ENCODE data around the gene BCL7C.

The BCL7C gene

DNA sequence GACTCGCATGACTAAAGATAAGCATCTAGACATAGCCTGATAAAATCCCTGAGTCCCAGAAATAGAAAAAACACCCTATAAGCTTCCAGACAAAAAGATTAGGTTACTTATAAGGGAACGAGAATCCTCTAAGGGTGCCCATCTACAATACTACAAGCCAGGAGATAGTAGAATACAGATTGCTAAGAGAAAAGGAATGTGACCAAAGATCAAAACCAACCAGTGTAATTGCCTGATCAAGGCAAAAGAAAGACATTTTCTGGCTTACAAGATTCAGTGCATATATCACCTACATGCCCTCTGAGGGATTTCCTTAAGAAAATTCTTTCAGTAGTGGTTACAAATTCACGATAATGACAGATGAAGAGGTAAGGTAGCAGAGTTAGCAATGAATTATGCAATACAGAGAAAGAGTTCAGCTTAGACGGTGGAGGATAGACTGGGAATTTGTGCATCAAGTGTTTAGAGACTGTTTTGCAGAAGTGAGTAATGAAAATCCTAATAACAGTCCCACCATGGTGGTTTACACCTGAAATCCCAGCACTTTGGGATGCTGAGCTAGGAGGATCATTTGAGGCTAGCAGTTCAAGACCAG, 35.0 kb downstream of the BCL7C start:
- no peak for DNase-seq

GRCh38 chr16:30858111-30858495, 35.8 kb downstream of the BCL7C start:
- DNase-seq = no peak

GRCh38 chr16:30853758-30854157, 40.1 kb downstream of the BCL7C start:
- no peak for DNase-seq

GRCh38 chr16:30850246-30850645, 43.6 kb downstream of the BCL7C start:
- DNase-seq = no peak

- DNase-seq = no peak
Measured at GRCh38 chr16:30846649-30847402, 47.1 kb downstream of the BCL7C start.

GRCh38 chr16:30844671-30845449, 49.0 kb downstream of the BCL7C start:
- DNase-seq = peak; percentile 97

DNA sequence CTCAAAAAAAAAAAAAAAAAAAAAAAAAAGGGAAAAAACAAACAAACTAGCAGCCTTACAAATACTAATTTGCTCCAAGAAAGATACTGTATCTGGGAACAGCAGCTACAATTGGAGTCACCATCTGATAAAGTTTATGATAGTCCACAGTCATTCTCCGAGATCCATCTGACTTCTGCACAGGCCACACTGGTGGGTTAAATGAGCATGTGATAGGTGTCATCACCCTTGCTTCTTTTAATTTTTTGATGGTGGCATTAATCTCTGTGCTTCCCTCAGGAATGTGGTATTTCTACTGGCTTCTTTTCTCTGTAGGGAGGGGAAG, 49.6 kb downstream of the BCL7C start:
- DNase-seq = no peak

DNA sequence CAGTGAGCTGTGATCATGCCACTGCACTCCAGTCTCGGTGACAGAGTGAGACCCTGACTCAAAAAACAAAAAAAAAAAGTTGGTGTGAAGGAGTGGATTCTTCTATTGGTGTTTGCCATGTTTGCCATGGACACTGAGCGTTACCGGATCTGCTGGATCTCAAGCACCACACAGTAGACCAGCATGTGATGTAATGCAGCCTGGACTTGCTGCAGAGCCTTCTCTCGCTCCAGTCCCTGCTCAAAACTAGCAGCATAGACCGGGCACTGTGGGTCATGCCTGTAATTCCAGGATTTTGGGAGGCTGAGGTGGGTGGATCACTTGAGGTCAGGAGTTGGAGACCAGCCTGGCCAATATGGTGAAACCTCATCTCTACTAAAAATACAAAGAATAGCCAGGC, 50.4 kb downstream of the BCL7C start:
- no peak for DNase-seq

GRCh38 chr16:30842971-30843370, 50.9 kb downstream of the BCL7C start:
- DNase-seq = no peak

- no peak for DNase-seq
Measured at GRCh38 chr16:30841332-30841731, 52.5 kb downstream of the BCL7C start.

DNA sequence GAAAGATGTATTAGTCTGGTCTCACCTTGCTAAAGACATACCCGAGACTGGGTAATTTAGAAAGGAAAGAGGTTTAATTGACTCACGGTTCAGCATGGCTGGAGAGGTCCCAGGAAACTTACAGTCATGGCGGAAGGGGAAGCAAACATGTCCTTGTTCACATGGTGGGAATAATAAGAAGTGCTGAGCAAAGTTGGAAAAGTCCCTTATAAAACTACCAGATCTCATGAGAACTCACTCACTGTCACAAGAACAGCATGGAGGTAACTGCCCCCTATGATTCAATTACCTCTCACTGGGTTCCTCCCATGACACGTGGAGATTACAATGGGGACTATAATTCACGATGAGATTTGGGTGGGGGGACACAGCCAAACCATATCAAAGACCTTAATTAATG, 53.3 kb downstream of the BCL7C start:
- no peak for DNase-seq

DNA sequence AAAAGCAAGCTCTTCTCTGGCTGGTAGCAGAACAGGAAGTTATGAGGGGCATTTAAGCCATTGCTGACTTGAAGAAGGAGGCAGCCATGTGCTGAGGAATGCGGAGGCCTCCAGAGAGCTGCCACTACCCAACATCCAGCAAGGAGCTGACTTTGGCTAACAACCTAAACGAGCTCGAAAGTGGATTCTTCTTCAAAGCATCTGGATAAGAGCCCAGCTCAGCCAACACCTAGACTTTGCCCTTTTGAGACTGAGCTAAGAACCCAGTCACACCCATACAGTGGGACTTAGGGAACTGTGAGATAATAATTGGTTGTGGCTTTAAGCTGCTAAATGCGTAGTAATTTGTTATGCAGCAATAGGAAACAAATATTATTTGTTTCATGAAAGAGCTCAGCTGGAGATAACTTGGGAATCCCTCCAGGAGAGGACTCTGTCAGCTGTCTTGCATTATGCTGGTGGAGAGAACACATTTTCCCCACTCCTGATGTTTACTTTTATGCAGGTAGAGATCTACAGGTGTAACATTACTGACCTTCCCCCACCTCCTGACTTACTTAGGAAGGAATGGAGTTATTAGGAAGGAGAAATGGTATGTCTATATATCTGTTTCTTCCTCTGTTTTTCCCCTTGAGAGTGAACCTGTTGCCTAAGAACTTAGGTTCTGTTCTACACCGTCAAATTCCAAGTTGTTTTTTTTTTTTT, 54.2 kb downstream of the BCL7C start:
- DNase-seq = peak; percentile 44

GRCh38 chr16:30838876-30839471, 54.9 kb downstream of the BCL7C start:
- DNase-seq = peak; percentile 32

GRCh38 chr16:30837904-30838303, 56.0 kb downstream of the BCL7C start:
- peak; percentile 14 for DNase-seq

Measured in hematopoietic multipotent progenitor cell treated with erythropoietin and hydrocortisone succinate and interleukin-3 and kit ligand, for 6 days (in vitro differentiated cells).